Fibroblast of skin of back (primary cell): ENCODE data around the gene PLA2G2D.
"Not testable (repeated sequence)": the region's sequence is repeated elsewhere in the genome, so short reads cannot be mapped to it uniquely, and the experiment has no call there.

Source experiments
- DNase-seq: peaks from one replicate; pipeline ENCODE4 v3.0.0-alpha.2; 2013

Gene PLA2G2D

GRCh38 chr1:20142001-20142710 is 22.8 kb upstream of the PLA2G2D start:
- DNase-seq = no peak

- DNase-seq = no peak
Observed at GRCh38 chr1:20141466-20141865, 22.1 kb upstream of the PLA2G2D start.

- DNase-seq = no peak
Observed at GRCh38 chr1:20141001-20141400, 21.7 kb upstream of the PLA2G2D start.

DNA sequence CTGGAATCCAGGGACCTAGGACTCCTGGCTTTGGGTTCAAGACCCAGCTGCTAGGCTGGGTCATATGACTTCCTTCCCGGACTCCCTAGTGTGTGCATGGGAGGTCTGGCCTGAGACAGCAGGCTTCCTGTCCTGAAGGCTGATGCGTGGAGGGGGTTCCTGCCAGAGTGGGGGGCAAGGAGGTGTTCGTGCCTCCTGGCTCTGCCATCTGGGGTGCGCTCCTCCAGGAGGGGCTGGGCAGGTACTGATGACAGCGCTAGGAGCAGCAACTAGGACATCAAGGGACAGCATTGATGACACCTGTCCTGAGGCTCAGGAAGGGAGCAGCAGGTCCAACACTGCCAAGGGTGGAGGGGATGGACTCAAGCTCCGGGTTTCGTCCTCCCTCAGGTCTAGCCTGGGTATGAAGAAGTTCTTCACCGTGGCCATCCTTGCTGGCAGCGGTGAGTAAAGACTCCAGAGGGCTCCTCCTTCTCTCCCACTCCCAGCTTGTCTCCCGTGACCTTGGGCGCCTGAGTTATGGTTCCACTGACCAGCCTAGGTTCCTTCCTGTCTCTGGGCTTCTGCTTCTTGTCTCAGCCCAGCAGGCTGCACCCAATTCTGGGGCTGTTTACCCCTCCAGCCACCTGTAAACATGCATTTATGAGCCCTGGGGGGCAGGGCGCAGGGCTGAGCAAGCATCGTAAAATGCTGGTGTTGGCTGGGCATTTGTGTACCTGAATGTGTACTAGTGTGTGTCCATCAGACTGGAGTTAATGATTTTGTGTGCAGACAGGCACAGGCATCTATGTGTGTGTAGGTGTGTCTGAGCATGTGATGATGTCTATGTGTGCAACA is 20.7 kb upstream of the PLA2G2D start:
- no peak for DNase-seq

GRCh38 chr1:20138961-20139550 is 19.7 kb upstream of the PLA2G2D start, which contains the start of gene PLA2G2F:
Gene PLA2G2F, plus strand, starts transcription at chr1:20139323. Its CDS starts 105 bp downstream, at chr1:20139428.
- DNase-seq = no peak

GRCh38 chr1:20138346-20138745 is 19.0 kb upstream of the PLA2G2D start:
- no peak for DNase-seq

DNA sequence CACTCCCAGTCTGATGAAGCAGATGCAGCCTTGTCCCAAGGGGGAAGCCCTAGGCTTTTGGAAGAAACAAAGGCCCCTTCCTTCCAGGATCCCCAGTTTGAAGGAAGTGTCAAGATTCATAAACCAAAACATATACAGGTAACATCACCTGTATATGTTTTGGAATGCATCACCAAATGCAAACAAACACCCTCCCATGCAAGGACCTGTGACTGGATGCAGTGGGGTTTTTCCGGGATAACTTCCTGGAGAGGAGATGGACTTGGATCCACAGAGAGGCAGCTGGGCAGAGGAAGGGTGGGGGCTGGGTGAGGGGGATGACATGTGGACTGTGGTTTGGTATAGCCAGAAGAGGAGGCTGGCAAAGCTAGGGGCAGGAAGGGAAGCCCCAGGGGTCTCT is 18.3 kb upstream of the PLA2G2D start:
- no peak for DNase-seq

GRCh38 chr1:20137055-20137454 is 17.7 kb upstream of the PLA2G2D start:
- DNase-seq = no peak

GRCh38 chr1:20136249-20136648 is 16.9 kb upstream of the PLA2G2D start:
- no peak for DNase-seq

DNA sequence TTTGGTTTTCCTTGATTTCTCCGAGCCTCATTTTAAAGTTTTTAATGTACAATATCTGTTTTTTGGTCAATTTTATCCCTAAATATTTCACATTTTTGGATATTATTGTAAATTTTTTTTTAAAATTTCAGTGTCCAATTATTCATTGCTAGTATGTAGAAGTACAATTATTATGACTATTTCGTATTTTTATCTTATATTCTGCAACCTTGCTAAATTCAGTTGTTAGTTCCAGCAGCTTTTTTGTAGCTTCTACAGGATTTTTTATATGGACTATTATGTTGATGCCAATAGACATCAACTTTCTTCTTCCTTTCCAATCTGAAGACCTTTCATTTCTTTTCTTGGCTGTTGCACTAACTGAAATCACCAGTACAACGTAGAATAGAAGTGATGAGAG is 15.7 kb upstream of the PLA2G2D start:
- DNase-seq = no peak

DNA sequence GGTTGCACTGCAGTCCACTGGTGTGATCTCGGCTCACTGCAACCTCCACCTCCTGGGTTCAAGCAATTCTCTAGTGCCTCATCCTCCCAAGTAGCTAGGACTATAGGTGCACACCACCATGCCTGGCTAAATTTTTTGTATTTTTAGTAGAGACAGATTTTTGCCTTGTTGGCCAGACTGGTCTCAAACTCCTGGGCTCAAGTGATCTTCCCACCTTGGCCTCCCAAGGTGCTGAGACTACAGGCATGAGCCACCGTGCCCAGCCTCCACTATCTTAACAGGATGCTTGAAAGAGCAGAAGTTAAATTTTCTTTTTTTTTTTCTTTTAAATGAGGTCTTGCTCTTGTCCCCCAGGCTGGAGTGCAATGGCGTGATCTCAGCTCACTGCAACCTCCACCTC is 11.2 kb upstream of the PLA2G2D start:
- not testable (repeated sequence) for DNase-seq

DNA sequence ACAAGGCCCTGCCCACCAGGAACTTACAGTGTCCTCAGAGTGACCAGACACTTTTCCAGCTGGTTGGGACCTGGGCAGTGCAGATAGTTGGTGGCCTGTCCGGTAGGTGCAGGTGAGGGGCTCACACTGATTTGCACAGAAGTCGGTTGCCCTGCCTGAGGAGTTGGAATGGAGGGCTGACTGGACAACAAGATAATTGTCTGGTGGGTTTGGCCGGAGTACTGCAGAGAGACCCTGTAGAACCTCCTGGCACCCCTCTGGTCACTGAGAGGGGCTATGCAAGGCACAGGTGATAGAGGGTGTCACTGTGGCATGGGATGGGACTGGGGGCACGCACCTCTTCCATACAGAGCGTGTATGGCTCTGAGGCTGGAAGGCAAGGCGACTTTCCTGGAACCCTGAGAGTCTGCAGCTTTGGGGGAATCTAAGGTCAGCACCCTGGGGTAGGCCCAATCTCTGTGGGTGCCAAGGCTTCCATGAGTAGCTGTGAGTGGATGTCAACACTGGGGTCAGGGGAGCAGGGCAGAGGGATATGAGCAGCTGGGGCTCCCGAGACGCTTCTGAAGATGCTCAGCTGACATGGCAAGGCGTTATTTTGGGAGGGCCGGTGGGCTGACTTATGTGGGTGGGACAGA is 7.6 kb upstream of the PLA2G2D start:
- no peak for DNase-seq

- no peak for DNase-seq
Observed at GRCh38 chr1:20126041-20126805, 6.9 kb upstream of the PLA2G2D start.

DNA sequence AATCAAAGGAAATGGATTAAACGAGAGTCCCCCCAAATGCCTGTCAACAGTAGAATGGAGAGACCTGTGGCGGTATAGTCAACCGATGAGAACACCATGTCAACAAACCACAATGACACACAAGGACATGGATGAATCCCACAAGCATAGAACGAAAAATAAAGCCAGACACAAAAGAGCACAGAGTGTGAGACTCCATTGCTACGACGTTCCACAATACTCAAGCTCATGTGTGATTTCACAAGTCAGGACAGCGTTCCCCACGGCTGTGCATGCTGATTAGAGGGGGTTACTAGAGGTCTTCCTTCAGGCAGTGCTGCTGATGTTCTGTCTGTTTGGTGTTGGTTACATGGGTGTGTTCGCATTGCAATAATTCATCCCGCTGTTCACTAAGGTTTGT is 5.8 kb upstream of the PLA2G2D start:
- DNase-seq = no peak

DNA sequence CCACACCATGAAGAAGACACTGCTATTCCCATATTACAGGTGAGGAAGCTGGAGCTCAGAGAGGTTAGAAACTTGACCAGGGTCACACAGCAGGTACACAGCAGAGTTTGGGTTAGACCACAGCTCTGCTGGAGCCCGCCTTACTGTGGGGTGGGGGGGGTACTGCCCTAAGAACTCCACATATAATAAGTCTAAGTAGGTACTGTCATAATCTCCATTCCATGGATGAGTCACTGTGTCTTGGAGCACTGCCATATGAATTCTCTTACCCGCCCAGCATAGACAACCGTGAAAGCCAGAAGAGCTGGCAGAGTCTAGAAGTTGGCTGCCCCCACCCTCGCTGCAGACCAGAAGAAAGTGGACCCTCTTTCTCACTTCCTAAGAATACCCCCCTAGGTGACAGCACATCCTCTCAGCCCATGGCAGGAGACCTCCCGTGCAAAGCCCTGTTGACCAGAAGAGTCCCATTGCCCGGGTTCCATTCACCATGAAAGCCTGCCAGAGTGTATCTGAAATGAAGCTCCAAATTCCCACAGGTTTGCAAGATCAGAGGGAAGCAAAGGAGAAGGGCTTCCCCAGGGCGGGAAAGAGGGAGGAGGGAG is 5.2 kb upstream of the PLA2G2D start:
- peak; percentile 79 for DNase-seq

- DNase-seq = no peak
Observed at GRCh38 chr1:20123722-20124455, 4.6 kb upstream of the PLA2G2D start.

DNA sequence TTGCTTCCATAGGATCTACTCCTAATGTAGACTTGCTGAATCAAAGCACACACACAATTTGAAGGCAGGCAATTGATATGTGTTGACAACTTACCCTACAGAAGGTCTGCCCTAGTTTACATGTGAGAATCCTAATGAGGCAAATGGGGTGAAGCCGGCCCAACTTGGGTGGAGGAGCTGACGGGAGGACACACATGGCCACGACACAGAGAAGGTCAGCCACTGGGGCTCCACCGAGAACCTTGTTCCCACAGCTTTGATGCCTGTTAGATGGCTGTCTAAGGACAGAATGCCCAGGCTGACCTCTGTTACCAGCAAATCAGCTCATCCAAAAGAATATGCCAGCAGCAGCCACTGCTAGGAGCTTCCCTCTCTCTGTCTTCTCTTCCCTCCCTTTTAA is 1.5 kb upstream of the PLA2G2D start:
- DNase-seq = no peak

DNA sequence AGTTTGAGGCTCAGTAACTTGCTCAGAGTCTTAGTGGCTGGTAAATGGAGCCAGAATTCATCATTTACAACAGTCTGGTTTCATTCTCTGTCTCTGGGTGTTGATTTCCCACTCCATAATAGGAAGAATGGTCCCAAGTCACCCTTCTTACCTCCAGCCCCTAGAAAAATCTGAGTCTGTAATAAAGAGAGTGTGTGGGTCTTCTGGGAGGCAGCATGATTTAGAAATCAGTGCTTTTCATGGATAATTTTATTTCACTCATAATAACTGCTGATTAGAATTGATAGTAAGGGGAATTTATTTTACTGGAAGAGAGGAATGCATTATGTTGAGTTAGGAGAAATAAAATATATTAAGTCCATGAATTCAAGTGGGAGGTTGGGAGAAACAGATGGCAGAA is 2.1 kb downstream of the PLA2G2D start:
- no peak for DNase-seq

DNA sequence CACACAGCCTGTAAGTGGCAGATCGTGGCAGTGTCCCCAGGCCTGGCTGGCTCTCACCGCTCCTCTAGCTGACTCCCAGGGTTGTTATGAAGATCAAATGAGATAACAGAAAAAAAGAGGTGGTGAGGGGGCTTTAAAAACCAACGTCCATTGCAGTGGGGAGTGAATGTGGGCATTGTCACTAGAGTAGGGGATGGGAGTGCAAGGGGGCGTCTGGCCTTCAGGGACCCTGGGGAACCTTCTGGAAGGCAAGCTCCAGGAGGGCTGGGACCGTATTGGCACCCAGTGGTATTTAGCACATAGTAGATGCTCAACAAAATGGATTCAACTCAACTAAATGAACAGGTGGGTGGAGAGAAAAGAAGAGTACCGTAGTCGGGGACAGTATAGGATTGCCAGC is 3.4 kb downstream of the PLA2G2D start:
- no peak for DNase-seq

DNA sequence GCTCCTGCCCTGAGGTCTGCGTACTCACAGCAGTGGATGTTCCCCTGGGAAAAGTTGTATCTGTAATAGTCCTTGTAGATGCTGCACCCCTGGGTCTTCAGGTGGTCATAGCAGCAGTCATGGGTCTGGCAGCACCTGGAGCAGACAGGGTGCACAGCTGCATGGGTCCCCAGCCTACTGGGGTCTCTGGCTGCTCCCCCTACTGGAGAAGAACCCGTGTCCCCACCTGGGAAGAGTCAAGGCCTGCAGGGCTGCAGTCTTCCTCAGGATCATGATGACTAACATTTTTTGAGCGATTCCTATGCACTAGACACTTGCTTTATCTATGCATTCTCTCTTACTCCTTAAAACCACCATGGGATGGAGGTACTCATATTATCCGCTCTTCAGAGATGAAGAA is 3.9 kb downstream of the PLA2G2D start:
- DNase-seq = no peak

- no peak for DNase-seq
Observed at GRCh38 chr1:20114021-20114648, 5.2 kb downstream of the PLA2G2D start.
